Gastroesophageal sphincter (tissue), 4 donors: Measurements from ENCODE around the gene HAGHL. TPM values are rescaled to one million over a fixed set of nuclear protein-coding genes. Genes with fewer than 3 reads are reported as not detected.
"Not testable (repeated sequence)": the region's sequence is repeated elsewhere in the genome, so short reads cannot be mapped to it uniquely, and the experiment has no call there.

ENCODE experiments used
- ATAC-seq: fragments of 150-250 bp; one replicate; pipeline ENCODE4 v1.9.1; 2016; ENCODE audit warnings: mild to moderate bottlenecking, moderate library complexity
- H3K27ac ChIP-seq, 4 donors: fragments of 200-600 bp; sonication (generic) in 3 of 4; 1 replicate in 3 of 4; 2 replicates in 1 of 4; pipeline ENCODE4 v1.5.1; 2016 to 2019
- H3K27me3 ChIP-seq: fragments of 200-600 bp; sonication (generic); one replicate; pipeline ENCODE4 v1.5.1; 2019
- H3K36me3 ChIP-seq, 2 donors: fragments of 200-600 bp; sonication (generic); one replicate each; pipeline ENCODE4 v1.5.1; 2019; ENCODE audit warnings: control low read depth in 1 of 2
- H3K4me1 ChIP-seq, 3 donors: fragments of 200-600 bp; sonication (generic); 1 replicate in 2 of 3; 2 replicates in 1 of 3; pipeline ENCODE4 v1.5.1; 2016 to 2019; ENCODE audit warnings: control low read depth in 2 of 3
- H3K4me3 ChIP-seq, 2 donors: fragments of 200-600 bp; sonication (generic); one replicate each; pipeline ENCODE4 v1.5.1; 2019; ENCODE audit warnings: mild to moderate bottlenecking in 1 of 2, moderate library complexity in 1 of 2
- H3K9me3 ChIP-seq, 3 donors: fragments of 200-600 bp; sonication (generic); one replicate each; pipeline ENCODE4 v1.5.1; 2017 to 2019; ENCODE audit warnings: control low read depth in 2 of 3
- EP300 ChIP-seq: sonication (generic); formaldehyde crosslinking; IDR thresholded peaks from one replicate; pipeline ENCODE4 v1.6.1; 2017; ENCODE audit warnings: antibody characterized with exemption, mild to moderate bottlenecking
- POLR2A ChIP-seq, 2 donors: fragments of 450-650 bp; IDR thresholded peaks; one replicate each; pipeline ENCODE4 v1.6.1; 2017; ENCODE audit warnings: antibody characterized with exemption in 2 of 2, mild to moderate bottlenecking in 2 of 2, moderate library complexity in 1 of 2
- POLR2AphosphoS5 ChIP-seq: sonication (generic); formaldehyde crosslinking; IDR thresholded peaks from one replicate; pipeline ENCODE4 v1.6.1; 2017; ENCODE audit warnings: antibody characterized with exemption
- WGBS, 2 donors: methylation state at CpG; one replicate each; pipeline ENCODE4 v1.1.5; 2018; ENCODE audit warnings: low coverage in 1 of 2; 5-methylcytosine and 5-hydroxymethylcytosine counted together
- total RNA-seq, 4 donors: library from RNA; depleted of rRNA; stranded (reverse); fragments of >200 nt; gene quantifications; one replicate each; pipeline ENCODE4 v1.1.0, GENCODE V29; 2016
- TF ChIP-seq, protein P1 (sequence below), 4 experiments: fragments of 200-600 bp in 2 of 4; fragments of 450-650 bp in 2 of 4; sonication (generic) in 1 of 4; IDR thresholded peaks; one replicate each; pipeline ENCODE4 v1.5.1; 2017 to 2019; ENCODE audit warnings: antibody characterized with exemption in 4 of 4, mild to moderate bottlenecking in 2 of 4, moderate library complexity in 2 of 4

Gene HAGHL
- total RNA-seq, 4 donors from 2014 or later: 1.1 to 4.8 (median 2.8) TPM

GRCh38 chr16:747978-748746, 21.3 kb downstream of the HAGHL start:
- no peak overlapping the region for H3K27ac ChIP-seq
- H3K4me3 ChIP-seq: no peak overlapping the region
- H3K27me3 ChIP-seq: peaks cover 59% of the 10 kb centered on the region
- TF ChIP-seq POLR2AphosphoS5 (no peak), POLR2A (IDR thresholded peaks at IDR 0.05) (no peak), EP300 (no peak)
- TF ChIP-seq, protein P1, sequence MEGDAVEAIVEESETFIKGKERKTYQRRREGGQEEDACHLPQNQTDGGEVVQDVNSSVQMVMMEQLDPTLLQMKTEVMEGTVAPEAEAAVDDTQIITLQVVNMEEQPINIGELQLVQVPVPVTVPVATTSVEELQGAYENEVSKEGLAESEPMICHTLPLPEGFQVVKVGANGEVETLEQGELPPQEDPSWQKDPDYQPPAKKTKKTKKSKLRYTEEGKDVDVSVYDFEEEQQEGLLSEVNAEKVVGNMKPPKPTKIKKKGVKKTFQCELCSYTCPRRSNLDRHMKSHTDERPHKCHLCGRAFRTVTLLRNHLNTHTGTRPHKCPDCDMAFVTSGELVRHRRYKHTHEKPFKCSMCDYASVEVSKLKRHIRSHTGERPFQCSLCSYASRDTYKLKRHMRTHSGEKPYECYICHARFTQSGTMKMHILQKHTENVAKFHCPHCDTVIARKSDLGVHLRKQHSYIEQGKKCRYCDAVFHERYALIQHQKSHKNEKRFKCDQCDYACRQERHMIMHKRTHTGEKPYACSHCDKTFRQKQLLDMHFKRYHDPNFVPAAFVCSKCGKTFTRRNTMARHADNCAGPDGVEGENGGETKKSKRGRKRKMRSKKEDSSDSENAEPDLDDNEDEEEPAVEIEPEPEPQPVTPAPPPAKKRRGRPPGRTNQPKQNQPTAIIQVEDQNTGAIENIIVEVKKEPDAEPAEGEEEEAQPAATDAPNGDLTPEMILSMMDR (IDR thresholded peaks at IDR 0.05): no peak
- no peaks in the 10 kb centered on the region for H3K36me3 ChIP-seq
- WGBS, 2 donors: 60 to 79% methylated on average over 1 to 14 of the region's 39 CpGs
- H3K9me3 ChIP-seq: no peaks in the 10 kb centered on the region
- ATAC-seq: no peak
- H3K4me1 ChIP-seq: no peaks in the 10 kb centered on the region

- no peak overlapping the region for H3K27ac ChIP-seq
- no peaks in the 10 kb centered on the region for H3K36me3 ChIP-seq
- H3K4me3 ChIP-seq: no peak overlapping the region
- whole genome bisulfite sequencing, 2 donors: 72 to 87% methylated on average over 4 to 6 of the region's 6 CpGs
- TF ChIP-seq POLR2A (IDR thresholded peaks at IDR 0.05) (no peak), EP300 (no peak), POLR2AphosphoS5 (no peak)
- TF ChIP-seq, protein P1 (IDR thresholded peaks at IDR 0.05): no peak
- H3K9me3 ChIP-seq: no peaks in the 10 kb centered on the region
- peaks cover 60% of the 10 kb centered on the region for H3K27me3 ChIP-seq
- ATAC-seq: peak; percentile 39
- no peaks in the 10 kb centered on the region for H3K4me1 ChIP-seq
These were observed 22.1 kb downstream of the HAGHL start for GRCh38 chr16:749010-749409.

DNA sequence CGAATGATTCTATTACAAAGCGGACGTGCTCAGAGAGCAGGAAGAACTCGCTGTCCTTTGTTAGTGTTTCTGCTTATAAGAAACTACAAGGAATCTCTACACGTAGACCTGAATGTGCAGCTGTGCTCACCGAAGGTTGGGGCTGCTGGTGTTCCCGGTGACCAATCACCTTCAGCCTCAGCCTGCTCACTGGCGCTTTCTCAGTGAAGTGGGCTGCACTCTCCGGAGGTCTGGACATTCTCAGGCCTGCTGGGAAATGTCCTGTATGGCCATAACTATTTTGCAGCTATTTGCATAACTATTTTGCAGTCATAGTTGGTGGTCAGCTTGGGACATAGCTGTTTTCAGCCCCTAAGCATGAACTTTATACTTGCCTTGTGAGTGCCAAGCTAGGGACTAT, 23.6 kb downstream of the HAGHL start:
- WGBS, 2 donors: 27 to 30% methylated on average over 2 to 9 of the region's 9 CpGs
- Histone ChIP-seq H3K36me3 (no peaks in the 10 kb centered on the region), H3K9me3 (no peaks in the 10 kb centered on the region), H3K4me1 (no peaks in the 10 kb centered on the region), H3K4me3 (no peak overlapping the region), H3K27me3 (peaks cover 58% of the 10 kb centered on the region), H3K27ac (no peak overlapping the region)
- no peak for ATAC-seq
- no peak for TF ChIP-seq POLR2A (IDR thresholded peaks at IDR 0.05)
- no peak for TF ChIP-seq EP300
- no peak for TF ChIP-seq POLR2AphosphoS5
- TF ChIP-seq, protein P1 (IDR thresholded peaks at IDR 0.05): no peak

DNA sequence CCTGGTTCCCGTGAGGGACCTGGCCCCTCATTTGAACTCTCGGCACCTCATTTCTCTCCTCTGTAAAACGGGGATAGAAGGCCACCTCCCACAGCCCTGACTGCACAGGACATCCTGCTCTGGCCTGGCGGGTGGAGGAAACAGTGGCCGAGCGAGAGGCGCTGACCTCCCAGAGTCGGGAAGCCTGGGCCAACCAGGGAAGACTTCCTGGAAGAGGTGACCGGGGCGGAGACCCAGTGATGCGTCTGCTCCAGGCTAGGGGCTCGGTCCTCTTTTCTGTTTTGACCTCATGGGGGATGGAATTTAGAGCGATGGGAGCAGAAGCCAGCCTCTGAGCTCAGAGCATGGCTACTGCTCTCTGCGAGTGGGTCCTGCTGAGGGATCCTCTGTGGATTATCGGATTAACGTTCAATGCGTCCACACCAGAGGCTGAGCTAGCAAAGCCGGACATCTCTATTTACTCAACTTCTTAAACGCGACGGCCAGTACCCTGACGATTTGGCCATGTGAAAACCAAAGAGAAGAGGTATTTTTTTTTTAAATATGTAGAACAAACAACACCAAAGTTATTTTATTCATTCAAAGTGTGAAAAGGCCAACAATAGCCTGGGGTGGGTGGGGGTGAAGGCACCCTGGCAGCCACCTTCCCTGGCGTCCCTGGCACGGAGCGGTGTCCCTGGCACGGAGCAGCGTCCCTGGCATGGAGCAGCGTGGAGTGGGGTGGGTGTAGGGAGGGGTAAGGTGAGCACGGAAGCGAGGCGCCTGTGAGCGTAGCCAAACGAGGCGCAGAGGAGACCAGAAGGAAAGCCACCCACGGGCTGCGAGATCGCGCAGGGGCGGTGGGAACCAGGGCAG, 24.5 kb downstream of the HAGHL start:
- 62 to 76% methylated on average over 6 to 11 of the region's 39 CpGs for WGBS, 2 donors
- TF ChIP-seq, protein P1 (IDR thresholded peaks at IDR 0.05): no peak
- no peaks in the 10 kb centered on the region for H3K9me3 ChIP-seq
- H3K27me3 ChIP-seq: peaks cover 54% of the 10 kb centered on the region
- ATAC-seq: no peak
- no peaks in the 10 kb centered on the region for H3K36me3 ChIP-seq
- H3K4me3 ChIP-seq: no peak overlapping the region
- no peak overlapping the region for H3K27ac ChIP-seq
- H3K4me1 ChIP-seq: no peaks in the 10 kb centered on the region

DNA sequence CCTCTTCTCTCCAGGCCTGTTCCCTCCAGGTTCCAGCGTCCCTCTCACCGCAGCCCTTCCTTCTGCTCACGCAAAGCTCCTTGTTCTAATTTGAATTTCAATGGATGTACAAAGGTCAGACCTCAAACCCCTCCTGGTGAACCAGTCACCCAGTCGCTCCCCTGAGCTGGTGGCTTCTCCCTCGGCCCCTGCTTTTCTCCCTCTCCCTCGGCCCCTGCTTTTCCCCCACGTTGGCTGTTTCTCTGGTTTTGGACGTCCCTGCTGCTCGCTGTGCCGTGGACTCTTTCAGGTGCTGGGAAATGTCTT, 25.1 kb downstream of the HAGHL start:
- 39 to 43% methylated on average over 6 to 10 of the region's 10 CpGs for WGBS, 2 donors
- TF ChIP-seq POLR2A (IDR thresholded peaks at IDR 0.05) (no peak), POLR2AphosphoS5 (no peak), EP300 (no peak)
- TF ChIP-seq, protein P1 (IDR thresholded peaks at IDR 0.05): no peak
- ATAC-seq: no peak
- Histone ChIP-seq H3K27me3 (peaks cover 54% of the 10 kb centered on the region), H3K36me3 (no peaks in the 10 kb centered on the region), H3K4me3 (no peak overlapping the region), H3K4me1 (no peaks in the 10 kb centered on the region), H3K9me3 (no peaks in the 10 kb centered on the region), H3K27ac (no peak overlapping the region)

DNA sequence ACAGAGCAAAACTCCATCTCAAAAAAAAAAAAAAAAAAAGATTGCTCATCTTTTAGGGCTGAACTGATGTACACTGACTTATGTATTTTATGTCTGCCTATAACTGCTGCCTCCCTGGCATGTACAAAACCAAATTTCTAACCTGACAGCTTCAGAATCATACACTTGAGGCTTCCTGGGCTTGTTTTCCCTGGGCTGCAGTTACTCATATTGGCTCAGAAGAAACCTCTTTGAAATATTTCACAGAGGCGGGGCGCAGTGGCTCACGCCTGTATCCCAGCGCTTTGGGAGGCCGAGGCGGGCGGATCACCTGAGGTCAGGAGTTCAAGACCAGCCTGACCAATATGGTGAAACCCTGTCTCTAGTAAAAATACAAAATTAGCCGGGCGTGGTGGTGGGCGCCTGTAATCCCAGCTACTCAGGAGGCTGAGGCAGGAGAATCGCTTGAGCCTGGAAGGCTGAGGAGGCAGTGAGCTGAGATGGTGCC, 27.3 kb downstream of the HAGHL start:
- not testable (repeated sequence) for ATAC-seq, H3K4me3 ChIP-seq
- 77 to 86% methylated on average over 3 to 4 of the region's 11 CpGs for WGBS, 2 donors

More for the DNA sequence above, 27.3 kb downstream of the HAGHL start:
- peaks cover 54% of the 10 kb centered on the region for H3K27me3 ChIP-seq
- not testable (repeated sequence) for H3K36me3 ChIP-seq, H3K27ac ChIP-seq, H3K4me1 ChIP-seq, H3K9me3 ChIP-seq
